GM21723 (cell line): ENCODE measurements around the gene POLR2E.
"Not testable (repeated sequence)": the region's sequence is repeated elsewhere in the genome, so short reads cannot be mapped to it uniquely, and the experiment has no call there.

ENCODE experiments used
- ATAC-seq: cut with Tn5 transposase; IDR thresholded peaks from one replicate; pipeline ENCODE4 v1.9.1; 2021; ENCODE audit warnings: mild to moderate bottlenecking, moderate library complexity; ENCODE audit not compliant: unreplicated experiment

POLR2E gene

GRCh38 chr19:1126984-1127760 is 32.0 kb upstream of the POLR2E start:
- ATAC-seq, result no peak

GRCh38 chr19:1125601-1126467 is 30.7 kb upstream of the POLR2E start:
- no peak for ATAC-seq

- no peak for ATAC-seq
These were observed 28.9 kb upstream of the POLR2E start for GRCh38 chr19:1123885-1124677.

- ATAC-seq, result no peak
These were observed 28.2 kb upstream of the POLR2E start for GRCh38 chr19:1123381-1123780.

GRCh38 chr19:1122972-1123363 is 27.8 kb upstream of the POLR2E start:
- ATAC-seq, result no peak

- no peak for ATAC-seq
These were observed 27.1 kb upstream of the POLR2E start for GRCh38 chr19:1122021-1122971.

- no peak for ATAC-seq
These were observed 26.2 kb upstream of the POLR2E start for GRCh38 chr19:1121395-1121794.

- ATAC-seq, result no peak
These were observed 24.5 kb upstream of the POLR2E start for GRCh38 chr19:1119475-1120217.

- ATAC-seq, result no peak
These were observed 23.8 kb upstream of the POLR2E start for GRCh38 chr19:1118999-1119398.

- no peak for ATAC-seq
These were observed 22.5 kb upstream of the POLR2E start for GRCh38 chr19:1117654-1118053.

GRCh38 chr19:1116726-1117581 is 21.8 kb upstream of the POLR2E start:
- ATAC-seq, result no peak

GRCh38 chr19:1115646-1116420 is 20.7 kb upstream of the POLR2E start:
- no peak for ATAC-seq

GRCh38 chr19:1114728-1115127 is 19.6 kb upstream of the POLR2E start:
- not testable (repeated sequence) for ATAC-seq

GRCh38 chr19:1113986-1114483 is 18.9 kb upstream of the POLR2E start:
- no peak for ATAC-seq

- no peak for ATAC-seq
These were observed 18.1 kb upstream of the POLR2E start for GRCh38 chr19:1113030-1113985.

- ATAC-seq, result no peak
These were observed 17.3 kb upstream of the POLR2E start for GRCh38 chr19:1112268-1113029.
